ENCODE data around the gene CDH13.

Gene CDH13

GRCh38 chr16:83835586-83836566, 1209.1 kb downstream of the CDH13 start:
- no peak for DNase-seq

GRCh38 chr16:83837566-83837965, 1210.8 kb downstream of the CDH13 start:
- no peak for DNase-seq

GRCh38 chr16:83838151-83838550, 1211.4 kb downstream of the CDH13 start:
- DNase-seq, result no peak

GRCh38 chr16:83839561-83839960, 1212.8 kb downstream of the CDH13 start:
- DNase-seq, result no peak

- no peak for DNase-seq
Measured at GRCh38 chr16:83840060-83840617, 1213.4 kb downstream of the CDH13 start.

- no peak for DNase-seq
Measured at GRCh38 chr16:83842291-83842690, 1215.5 kb downstream of the CDH13 start.

GRCh38 chr16:83842756-83843507, 1216.2 kb downstream of the CDH13 start:
- peak; percentile 40 for DNase-seq

- peak; percentile 25 for DNase-seq
Measured at GRCh38 chr16:83843657-83844056, 1216.9 kb downstream of the CDH13 start.

GRCh38 chr16:83845263-83845662, 1218.5 kb downstream of the CDH13 start:
- DNase-seq, result no peak

GRCh38 chr16:83847371-83848225, 1220.8 kb downstream of the CDH13 start:
- DNase-seq, result no peak

GRCh38 chr16:83849421-83849820, 1222.7 kb downstream of the CDH13 start:
- no peak for DNase-seq

Measured in CD4-positive, alpha-beta T cell treated with Interleukin-15 for 1 hour (primary cell).